AG09309 (cell line): Measurements from ENCODE around the gene CHCHD6.
A peak's percentile ranks its signal among the peaks of the same experiment; 100 is the strongest.

Experiments used
- DNase-seq: peaks from one replicate; pipeline ENCODE4 v3.0.0-alpha.2; 2010; ENCODE audit warnings: low read depth
- H3K4me3 ChIP-seq: 2 replicates; pipeline ENCODE4 v1.5.1; 2011; ENCODE audit warnings: mild to moderate bottlenecking, low read depth, low read length, moderate library complexity; ENCODE audit not compliant: control insufficient read depth
- TF ChIP-seq, protein P1 (sequence below): IDR thresholded peaks from 2 replicates; pipeline ENCODE4 v1.5.1; 2011; ENCODE audit warnings: mild to moderate bottlenecking, low read depth, low read length, inconsistent platforms; ENCODE audit not compliant: insufficient read depth, control insufficient read depth; ENCODE audit errors: missing control alignments

Gene CHCHD6, protein sequence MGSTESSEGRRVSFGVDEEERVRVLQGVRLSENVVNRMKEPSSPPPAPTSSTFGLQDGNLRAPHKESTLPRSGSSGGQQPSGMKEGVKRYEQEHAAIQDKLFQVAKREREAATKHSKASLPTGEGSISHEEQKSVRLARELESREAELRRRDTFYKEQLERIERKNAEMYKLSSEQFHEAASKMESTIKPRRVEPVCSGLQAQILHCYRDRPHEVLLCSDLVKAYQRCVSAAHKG

DNA sequence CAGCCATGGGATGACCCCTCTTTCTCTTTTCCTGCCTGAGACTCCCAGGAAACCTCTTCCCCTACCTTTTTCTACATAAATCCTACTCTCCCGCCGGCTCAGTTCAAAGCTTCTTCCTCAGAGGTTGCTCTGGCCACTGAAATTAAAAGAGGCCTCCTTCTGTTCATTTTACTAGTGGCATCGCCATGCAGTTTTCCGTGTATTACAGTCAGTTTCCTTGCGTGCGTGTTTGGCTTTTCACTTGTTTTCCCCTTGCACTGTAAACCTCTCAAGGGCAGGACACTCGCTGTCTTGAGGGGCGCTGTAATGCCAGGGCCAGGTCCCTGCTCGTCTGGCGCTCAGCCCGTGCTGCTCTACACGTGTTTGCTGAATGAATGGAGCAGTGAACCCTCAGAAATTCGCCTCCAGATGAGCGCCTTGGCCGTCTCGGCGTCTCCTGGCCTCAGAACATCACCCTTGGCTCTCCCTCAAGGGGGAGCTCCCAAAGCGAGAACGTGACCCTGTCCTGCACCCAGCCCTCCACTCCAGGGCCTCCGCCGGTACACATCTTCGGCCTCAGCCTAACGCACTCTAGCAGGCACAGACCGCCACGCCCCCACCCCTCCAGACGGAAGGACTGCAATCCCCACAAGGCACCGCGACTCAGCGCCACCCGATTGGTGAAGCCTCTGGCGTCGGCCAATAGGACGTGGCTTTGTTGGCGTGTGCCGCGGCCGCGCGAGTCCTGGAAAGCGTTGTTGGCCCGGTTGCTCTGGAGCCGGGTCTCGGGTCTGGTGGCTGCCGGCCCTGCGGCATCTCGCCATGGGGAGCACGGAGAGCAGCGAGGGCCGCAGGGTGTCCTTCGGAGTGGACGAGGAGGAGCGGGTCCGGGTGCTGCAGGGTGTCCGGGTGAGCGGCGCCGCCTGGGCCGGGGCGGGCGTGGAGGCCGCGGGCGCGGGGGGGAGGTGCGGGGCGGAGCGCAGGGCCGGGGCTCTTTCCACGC lies at the start of gene CHCHD6:
TSS of gene CHCHD6 (plus strand) at position 729 of the 982 bp plus-strand sequence. CDS start at position 802, 73 bp downstream.
- peak within 1 kb of the TSS; percentile 58 for H3K4me3 ChIP-seq

DNA sequence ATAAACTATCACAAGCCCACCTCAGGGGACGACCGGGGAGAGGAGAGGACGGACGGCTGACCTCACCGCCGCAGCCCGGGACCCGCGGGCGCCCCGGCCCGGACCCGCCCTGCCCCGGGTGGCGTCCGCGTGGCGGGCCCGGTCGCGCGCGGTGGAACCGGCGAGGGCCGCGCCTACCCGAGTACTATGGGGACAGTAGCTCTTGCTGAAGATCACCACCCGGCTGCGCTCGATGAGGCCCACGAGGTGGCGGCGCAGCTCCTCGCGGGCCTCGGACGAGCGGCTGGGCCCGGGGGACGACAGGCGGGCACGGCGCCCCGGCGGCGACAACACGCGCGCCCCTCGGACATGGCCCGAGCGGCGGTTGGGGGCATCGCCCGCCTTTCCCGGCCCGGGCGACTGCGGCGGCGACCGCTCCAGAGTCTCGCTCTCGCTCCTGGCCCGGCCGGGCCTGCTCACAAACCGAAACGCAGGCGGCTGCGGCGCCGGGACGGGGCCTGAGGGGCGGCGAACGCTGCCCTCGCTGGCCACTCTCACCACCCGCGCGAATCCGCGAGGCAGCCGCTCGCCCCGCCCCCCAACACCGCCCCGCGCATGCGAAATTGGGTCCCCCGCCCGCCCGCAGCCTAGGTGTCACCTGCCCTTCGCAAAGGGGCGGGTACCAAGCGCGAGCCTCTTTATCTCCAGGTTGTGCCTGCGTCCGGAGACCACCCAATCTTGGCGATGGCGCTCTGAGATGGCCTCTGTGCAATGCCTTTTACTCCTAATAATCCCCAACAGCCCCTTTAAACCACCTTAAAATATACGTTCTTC lies 49.3 kb upstream of the CHCHD6 start, which contains the start of gene TXNRD3:
TSS of gene TXNRD3 (minus strand) at position 554 of the 813 bp plus-strand sequence.
- DNase-seq, result no peak
- H3K4me3 ChIP-seq, result peak within 1 kb of the TSS; percentile 47
- TF ChIP-seq, protein P1, sequence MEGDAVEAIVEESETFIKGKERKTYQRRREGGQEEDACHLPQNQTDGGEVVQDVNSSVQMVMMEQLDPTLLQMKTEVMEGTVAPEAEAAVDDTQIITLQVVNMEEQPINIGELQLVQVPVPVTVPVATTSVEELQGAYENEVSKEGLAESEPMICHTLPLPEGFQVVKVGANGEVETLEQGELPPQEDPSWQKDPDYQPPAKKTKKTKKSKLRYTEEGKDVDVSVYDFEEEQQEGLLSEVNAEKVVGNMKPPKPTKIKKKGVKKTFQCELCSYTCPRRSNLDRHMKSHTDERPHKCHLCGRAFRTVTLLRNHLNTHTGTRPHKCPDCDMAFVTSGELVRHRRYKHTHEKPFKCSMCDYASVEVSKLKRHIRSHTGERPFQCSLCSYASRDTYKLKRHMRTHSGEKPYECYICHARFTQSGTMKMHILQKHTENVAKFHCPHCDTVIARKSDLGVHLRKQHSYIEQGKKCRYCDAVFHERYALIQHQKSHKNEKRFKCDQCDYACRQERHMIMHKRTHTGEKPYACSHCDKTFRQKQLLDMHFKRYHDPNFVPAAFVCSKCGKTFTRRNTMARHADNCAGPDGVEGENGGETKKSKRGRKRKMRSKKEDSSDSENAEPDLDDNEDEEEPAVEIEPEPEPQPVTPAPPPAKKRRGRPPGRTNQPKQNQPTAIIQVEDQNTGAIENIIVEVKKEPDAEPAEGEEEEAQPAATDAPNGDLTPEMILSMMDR, result no peak

More for the DNA sequence above, at the start of gene CHCHD6:
- DNase-seq, result peak; percentile 80
- TF ChIP-seq, protein P1, result peak; percentile 26

DNA sequence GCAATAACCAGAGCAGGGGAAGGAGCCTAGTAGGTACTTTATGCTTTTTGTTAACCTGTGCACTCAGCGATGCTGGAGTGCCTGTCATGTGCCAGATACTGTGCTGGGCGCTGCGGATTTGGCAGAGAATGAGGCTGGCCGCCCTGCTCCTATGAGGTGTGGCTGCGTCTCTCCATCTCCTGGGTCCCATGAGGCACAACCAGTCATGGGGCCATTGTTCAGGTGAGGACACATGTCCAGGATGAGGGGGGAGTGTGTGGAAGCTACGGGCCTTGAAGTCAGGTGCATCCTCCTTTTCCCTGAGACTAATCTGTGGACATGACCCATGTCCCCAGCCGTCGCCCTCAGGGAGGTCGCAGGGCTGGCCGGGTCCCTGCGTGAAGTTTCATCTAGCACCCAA lies 48.2 kb upstream of the CHCHD6 start:
- TF ChIP-seq, protein P1, result no peak
- DNase-seq, result no peak
- H3K4me3 ChIP-seq, result no peak overlapping the region

DNA sequence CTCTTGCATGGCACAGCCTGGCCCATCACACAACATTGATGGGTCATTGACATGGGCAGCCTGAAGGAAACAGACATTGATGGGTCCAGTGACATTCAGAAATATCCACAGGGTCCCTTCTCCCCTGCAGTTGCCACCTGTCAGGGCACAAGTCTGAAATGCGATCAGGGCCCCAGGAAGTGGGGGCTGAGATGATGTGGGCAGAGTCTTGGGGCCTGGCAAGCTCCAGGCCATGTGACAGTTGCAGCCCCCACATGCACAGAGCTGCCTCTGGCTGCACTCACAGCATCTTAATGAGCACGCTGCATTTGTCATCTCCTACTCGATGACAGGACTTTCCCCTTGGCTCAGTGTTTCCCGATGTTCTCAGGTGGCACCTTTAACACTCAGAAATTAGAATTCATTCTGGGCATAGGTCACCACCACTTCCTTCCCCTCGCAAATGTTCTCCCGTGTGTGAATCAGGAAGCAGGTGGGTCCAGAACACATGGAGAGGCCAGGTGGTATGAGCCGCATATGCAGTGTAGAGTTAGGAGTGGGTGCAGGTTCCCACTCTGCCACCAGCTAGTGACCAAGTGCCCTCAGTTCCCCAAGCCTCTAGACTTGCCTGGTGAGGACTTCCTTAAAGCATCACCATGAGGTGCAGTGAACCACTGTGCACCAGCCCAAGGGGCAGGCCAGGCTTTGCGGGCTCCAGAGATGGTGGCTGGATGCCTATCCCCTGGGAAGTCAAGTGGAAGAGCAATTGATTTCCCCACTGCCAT lies 47.5 kb upstream of the CHCHD6 start:
- TF ChIP-seq, protein P1, result no peak
- H3K4me3 ChIP-seq, result no peak overlapping the region
- DNase-seq, result no peak

DNA sequence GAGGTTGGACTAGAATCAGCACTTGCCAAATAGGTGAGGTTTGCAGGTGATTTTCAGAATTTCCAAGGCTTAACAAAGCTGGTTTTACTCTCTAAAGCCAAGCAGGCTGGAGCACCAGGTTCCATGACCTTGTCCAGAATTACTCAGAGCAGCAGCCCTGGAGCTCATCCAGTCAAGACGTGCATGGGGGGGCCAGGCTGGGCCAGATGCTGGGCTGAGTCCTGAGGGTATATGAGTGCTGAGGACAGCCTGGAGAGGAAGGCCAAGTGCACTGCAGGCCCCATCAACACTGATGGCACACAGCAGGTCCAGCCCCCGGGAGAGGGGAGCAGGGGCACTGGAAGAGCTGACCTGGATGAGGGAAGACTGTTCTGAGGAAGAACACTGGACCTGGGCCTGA lies 46.1 kb upstream of the CHCHD6 start:
- no peak overlapping the region for H3K4me3 ChIP-seq
- TF ChIP-seq, protein P1, result no peak
- no peak for DNase-seq

DNA sequence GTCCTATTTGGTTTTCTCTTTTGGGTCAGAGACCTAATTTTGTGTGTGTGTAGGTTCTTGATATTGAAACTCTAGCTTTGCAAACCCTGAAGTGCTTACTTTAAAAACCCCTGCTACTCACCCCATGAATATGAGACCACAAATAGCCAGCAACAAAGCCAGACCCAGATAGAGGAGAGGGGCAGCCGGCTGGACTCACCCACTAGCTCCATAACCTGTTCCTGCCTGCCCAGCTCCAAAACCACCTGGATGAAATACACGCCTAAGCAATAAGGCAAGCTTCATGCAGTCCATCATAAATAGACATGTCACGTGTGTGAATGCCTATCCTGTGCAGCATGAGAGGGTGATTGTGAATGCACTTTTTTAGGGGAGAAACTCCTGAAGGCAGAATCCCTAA lies 45.5 kb upstream of the CHCHD6 start:
- TF ChIP-seq, protein P1, result no peak
- DNase-seq, result no peak
- H3K4me3 ChIP-seq, result no peak overlapping the region
